ENCODE measurements around the gene PITPNM3.

DNA sequence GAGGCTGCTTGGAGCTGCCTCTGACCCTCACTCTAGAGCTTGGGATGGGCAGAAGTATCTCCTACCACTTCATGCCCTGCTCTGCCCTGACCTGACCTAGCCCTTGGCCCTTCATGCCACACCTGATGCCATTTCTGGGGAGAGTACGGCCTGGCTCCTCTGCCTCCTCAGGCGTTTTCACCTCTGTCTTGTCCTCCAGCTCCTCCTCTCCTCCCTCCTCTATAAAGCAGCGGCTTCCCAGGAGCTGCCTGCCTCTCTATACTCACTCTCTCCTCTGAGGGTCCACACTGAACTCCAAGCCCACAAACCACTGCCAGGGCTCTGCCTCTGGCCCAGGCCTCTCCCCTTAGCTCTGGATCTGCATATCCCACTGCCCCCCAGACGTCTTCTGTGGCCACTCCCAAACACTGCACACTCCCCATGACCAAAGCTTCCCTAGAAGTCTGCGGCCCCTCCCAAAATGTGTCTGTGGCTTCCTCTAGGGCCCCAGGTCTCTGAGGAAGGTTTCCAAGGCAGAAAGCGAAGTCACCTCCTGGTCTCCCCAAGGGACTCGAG lies 52.6 kb downstream of the PITPNM3 start:
- TF ChIP-seq CTCF (IDR thresholded peaks at IDR 0.05) (no peak), POLR2A (IDR thresholded peaks at IDR 0.05) (no peak)

All from heart left ventricle (tissue), 13 donors.